Mesothelial cell of epicardium (in vitro differentiated cells): ENCODE measurements around the gene WHRN. TPM values are rescaled to one million over a fixed set of nuclear protein-coding genes. Genes with fewer than 3 reads are reported as not detected.

Experiments used
- DNase-seq, 2 experiments: peaks; one replicate each; pipeline ENCODE4 v3.0.0; 2021; ENCODE audit warnings: low spot score in 2 of 2; ENCODE audit not compliant: unreplicated experiment in 2 of 2
- H3K27ac Mint-ChIP-seq: 2 replicates; pipeline ENCODE4 v1.8.0; 2021; ENCODE audit warnings: mixed read lengths
- H3K27me3 Mint-ChIP-seq: 2 replicates; pipeline ENCODE4 v1.8.0; 2021; ENCODE audit warnings: low read depth, mixed read lengths
- H3K36me3 Mint-ChIP-seq: 2 replicates; pipeline ENCODE4 v1.8.0; 2021; ENCODE audit warnings: mixed read lengths
- H3K4me1 Mint-ChIP-seq: 2 replicates; pipeline ENCODE4 v1.8.0; 2021; ENCODE audit warnings: mixed read lengths
- H3K4me3 Mint-ChIP-seq: 2 replicates; pipeline ENCODE4 v1.8.0; 2021; ENCODE audit warnings: mild to moderate bottlenecking, moderate library complexity, mixed read lengths
- H3K9me3 Mint-ChIP-seq: 2 replicates; pipeline ENCODE4 v1.8.0; 2021; ENCODE audit warnings: mixed read lengths
- CTCF ChIP-seq: fragments of 200-600 bp; sonication (generic); IDR thresholded peaks from one replicate; pipeline ENCODE4 v1.5.0; 2021; ENCODE audit warnings: antibody characterized with exemption; ENCODE audit not compliant: unreplicated experiment
- total RNA-seq: library from RNA; stranded (reverse); gene quantifications from 3 replicates; pipeline ENCODE4 v1.2.1, GENCODE V29; 2021

Gene WHRN
- total RNA-seq, 1 donor from 2014 or later: 25.5 TPM

GRCh38 chr9:114409103-114409780 is 96.0 kb downstream of the WHRN start:
- H3K36me3 Mint-ChIP-seq: peaks cover 3% of the 10 kb centered on the region
- H3K4me1 Mint-ChIP-seq: peaks cover 3% of the 10 kb centered on the region
- H3K27me3 Mint-ChIP-seq: no peaks in the 10 kb centered on the region
- no peak for DNase-seq
- no peak overlapping the region for H3K27ac Mint-ChIP-seq
- no peak overlapping the region for H3K4me3 Mint-ChIP-seq
- H3K9me3 Mint-ChIP-seq: no peaks in the 10 kb centered on the region
- no peak for TF ChIP-seq CTCF

- Mint-ChIP-seq H3K4me3 (no peak overlapping the region), H3K4me1 (peaks cover 3% of the 10 kb centered on the region), H3K9me3 (no peaks in the 10 kb centered on the region), H3K27me3 (no peaks in the 10 kb centered on the region), H3K36me3 (peaks cover 3% of the 10 kb centered on the region), H3K27ac (no peak overlapping the region)
- DNase-seq: no peak
- no peak for TF ChIP-seq CTCF
Measured at GRCh38 chr9:114408645-114409044, 96.6 kb downstream of the WHRN start.

GRCh38 chr9:114407889-114408288 is 97.4 kb downstream of the WHRN start:
- H3K27me3 Mint-ChIP-seq: no peaks in the 10 kb centered on the region
- H3K4me3 Mint-ChIP-seq: no peak overlapping the region
- no peak for TF ChIP-seq CTCF
- H3K36me3 Mint-ChIP-seq: peaks cover 3% of the 10 kb centered on the region
- peaks cover 3% of the 10 kb centered on the region for H3K4me1 Mint-ChIP-seq
- no peaks in the 10 kb centered on the region for H3K9me3 Mint-ChIP-seq
- DNase-seq: no peak
- H3K27ac Mint-ChIP-seq: no peak overlapping the region

GRCh38 chr9:114406441-114406840 is 98.8 kb downstream of the WHRN start:
- Mint-ChIP-seq H3K36me3 (peaks cover 3% of the 10 kb centered on the region), H3K27ac (no peak overlapping the region), H3K4me3 (no peak overlapping the region), H3K4me1 (peaks cover 9% of the 10 kb centered on the region), H3K27me3 (no peaks in the 10 kb centered on the region), H3K9me3 (no peaks in the 10 kb centered on the region)
- no peak for DNase-seq
- TF ChIP-seq CTCF: no peak

GRCh38 chr9:114405294-114406034 is 99.8 kb downstream of the WHRN start:
- no peak overlapping the region for H3K27ac Mint-ChIP-seq
- H3K4me3 Mint-ChIP-seq: no peak overlapping the region

More at GRCh38 chr9:114405294-114406034, 99.8 kb downstream of the WHRN start:
- Mint-ChIP-seq H3K27me3 (no peaks in the 10 kb centered on the region), H3K4me1 (peaks cover 12% of the 10 kb centered on the region), H3K9me3 (no peaks in the 10 kb centered on the region), H3K36me3 (peaks cover 3% of the 10 kb centered on the region)
- TF ChIP-seq CTCF: peak; percentile 41
- DNase-seq: peak; percentile 48 to 75
